ENCODE measurements around the gene ATP6AP1.
A peak's percentile ranks its signal among the peaks of the same experiment; 100 is the strongest.

Gene ATP6AP1

DNA sequence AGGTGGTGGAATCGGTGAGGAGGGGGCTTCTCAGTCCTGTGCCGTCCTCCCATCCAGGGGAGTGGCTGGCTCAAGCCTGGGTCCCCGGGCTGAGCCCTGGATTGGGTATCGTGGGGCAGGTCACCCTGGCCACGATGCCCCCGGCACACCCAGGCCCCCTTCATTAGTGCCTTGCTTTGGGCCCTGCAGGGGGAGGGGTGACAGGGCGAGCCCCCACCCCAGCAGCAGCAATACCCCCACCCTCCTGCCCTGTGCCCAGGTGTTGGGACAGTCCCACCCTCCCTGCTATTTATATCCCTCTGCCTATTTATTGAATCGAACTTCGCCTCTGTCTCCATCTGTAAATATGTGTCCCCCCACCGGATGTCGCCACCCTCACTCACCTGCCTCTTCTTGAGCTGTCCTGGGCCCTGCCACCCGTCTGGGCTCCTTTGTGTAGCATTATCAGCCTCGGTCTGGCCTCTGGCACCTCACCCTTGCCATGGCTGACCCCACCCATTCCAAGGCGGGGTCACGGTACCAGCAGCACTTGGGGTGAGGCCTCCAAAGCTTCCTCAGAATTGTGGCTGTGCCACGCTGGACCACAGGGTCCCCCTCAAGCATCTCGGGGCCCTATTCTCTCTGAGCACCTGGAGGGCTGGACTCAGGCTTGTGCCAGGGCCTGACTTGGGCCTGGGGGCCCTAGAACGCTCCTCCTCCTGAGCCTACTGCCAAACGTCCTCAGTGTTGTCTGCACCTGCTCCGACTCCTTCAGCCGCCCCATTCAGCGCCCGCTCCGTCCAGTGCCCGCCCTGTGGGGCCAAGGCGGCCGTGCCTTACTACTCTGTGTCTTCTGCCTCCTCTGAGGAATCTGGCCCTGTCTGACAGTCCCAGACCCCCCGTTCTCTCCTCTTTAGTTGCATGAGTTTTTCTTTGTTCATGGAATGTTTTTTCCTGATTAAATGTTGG, 44.5 kb downstream of the ATP6AP1 start:
- no peak for DNase-seq

DNA sequence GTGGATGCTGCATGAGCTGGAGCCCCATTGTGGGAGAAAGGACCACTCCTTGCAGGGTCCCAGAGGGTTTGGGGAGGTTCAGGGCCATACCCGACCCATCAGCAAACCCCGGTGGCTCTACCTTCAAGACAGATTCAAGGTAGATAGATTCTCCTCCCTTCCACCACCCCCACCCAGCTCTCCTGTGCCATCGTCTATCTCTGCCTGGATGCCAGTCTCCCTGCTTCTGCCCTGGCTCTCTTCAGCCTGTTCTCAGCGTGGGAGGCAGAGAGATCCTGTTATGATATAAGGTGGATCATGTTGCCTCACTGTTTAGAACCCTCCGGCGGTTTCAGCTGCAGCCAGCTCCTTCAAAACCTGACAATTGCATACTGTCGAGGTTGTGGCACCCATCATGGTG, 45.2 kb downstream of the ATP6AP1 start:
- no peak for DNase-seq

DNA sequence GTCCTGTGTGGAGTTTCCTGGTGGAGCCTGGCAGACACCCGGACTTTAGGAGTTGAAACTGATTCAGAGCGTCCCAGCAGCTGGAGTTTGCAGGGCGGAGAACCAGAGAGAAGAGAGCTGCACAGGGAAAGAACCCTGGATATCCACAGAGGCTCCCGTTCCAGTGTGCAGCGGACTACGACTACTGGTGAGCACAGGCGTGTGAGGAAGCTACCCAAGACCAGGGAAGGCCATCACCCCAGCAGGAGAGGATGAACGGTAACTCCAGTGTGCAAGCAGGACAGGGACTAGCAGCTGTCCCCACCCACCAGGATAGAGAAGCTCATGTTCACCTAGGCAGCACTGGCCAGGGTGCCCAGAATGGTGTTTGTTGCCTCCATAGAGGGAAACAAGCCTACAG, 48.3 kb downstream of the ATP6AP1 start:
- DNase-seq, result no peak

DNA sequence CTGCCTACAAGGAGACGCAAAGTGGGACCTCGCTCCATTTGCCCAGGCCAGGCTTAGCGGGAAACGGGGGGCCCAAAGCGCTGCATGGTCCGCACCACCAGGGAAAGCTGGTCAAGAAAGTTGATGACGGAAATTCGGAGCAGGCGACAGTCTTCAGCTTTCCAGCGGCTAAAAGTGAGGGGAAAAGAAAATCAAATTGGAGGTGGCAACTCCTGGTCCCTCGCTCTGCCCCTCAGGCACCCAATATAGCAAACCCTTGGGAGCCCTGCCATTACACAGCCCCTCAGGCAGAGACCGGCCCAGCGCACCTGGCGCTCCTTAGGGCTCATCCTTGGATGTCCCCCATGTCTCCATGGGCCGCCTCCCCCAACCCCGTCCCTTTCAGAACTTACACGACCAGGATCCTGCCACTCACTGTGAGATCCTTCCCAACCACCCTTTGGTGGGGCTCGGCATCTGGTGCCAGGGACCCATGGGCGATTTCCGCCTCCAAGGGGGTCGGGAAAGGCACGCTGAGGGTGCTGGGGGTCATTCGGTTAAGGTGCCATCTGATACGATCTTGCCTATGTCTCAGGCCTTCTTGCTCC, 49.5 kb downstream of the ATP6AP1 start:
- DNase-seq, result no peak

DNA sequence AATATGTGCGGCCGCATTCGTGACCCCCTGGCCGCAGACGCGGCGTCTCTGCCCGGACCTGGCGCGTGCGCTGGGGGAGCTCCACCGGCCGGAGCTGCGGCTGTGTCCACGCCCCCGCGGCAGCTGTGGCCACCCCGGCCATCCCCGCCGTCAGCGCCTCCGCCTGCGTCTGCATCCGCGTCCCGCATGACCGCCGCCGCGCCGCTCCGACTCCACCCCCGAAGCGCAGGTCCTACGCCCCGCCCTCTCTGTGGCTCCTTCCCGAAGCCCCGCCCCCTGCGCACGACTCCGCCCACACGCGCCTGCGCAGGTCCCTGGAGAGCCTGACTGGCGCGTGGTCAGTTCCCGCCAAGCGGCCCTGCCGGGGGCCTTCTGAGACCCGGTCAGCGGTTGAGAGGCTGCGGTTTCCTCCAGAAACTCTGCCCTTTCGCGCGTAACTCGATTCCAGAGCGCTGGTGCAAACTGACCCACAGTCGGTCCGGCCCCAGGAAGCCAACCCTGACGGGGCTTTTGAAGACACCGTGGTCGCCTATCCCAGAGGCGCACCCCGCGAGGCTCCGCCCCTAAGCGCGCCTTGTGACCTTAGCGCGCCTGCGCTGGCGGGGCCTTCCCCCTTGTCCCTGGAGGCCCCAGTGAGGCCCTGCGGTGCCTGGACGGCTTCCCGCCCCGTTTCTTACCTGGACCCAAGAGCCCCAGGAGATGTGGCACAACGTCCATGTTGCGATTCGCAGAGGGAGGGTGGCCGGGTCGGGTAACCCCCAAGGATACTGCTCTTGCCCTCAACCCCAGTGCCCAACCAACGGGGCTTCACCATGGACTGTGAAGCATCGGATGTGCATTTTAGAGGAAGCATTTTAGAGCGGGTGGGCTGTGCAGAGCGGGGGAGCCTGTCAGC, 50.5 kb downstream of the ATP6AP1 start, which contains the start of gene LAGE3:
TSS of gene LAGE3 (minus strand) at position 554 of the 895 bp plus-strand sequence. CDS start at position 188, 366 bp downstream.
- peak; percentile 90 for DNase-seq

DNA sequence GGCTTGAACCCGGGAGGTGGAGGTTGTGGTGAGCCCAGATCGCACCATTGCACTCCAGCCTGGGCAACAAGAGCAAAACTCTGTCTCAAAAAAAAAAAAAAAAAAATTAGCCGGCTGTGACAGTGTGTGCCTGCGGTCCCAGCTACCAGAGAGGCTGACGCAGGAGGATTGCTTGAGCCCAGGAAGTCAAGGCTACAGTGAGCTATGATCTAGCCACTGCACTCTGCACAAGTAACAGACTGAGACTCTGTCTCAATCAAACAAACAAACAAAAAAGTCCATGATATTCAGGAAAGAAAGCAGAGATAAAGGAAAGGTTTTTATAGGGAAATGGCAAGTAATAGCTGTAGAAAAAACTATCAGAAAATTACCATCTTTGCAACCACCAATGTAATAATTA, 52.7 kb downstream of the ATP6AP1 start:
- no peak for DNase-seq

DNA sequence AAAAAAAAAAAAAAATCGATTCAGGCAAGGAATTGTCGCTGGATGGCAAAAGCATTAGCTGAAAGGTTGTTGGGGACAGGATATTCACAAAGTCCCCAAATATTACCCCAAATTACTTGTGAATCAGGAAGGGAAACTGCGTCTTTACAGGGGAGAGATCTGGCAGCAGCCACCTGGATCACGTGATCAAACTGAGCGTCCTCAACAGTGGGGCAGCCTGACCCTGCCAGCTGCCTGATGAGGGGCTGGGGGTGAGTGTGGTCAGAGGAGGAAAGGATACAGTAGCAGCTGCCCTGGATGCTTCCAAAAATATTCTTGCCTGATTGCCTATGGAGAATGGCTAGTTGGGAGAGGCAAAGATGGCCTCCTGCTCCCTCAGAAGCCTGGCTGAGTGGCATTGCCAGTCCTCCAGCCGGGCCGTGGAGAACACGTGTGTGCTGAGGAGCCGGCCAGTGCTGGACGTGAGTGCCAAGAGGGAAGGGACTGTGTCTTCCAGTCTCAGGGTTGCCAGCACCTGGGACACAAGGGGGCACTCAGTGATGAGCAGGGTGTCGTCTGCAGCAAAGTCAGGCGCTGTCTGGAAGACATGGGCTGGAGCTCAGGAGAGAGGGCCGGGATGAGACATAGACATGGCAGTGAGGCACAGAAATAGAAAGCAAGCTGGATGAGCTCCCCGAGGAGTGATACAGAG, 53.6 kb downstream of the ATP6AP1 start:
- no peak for DNase-seq

DNA sequence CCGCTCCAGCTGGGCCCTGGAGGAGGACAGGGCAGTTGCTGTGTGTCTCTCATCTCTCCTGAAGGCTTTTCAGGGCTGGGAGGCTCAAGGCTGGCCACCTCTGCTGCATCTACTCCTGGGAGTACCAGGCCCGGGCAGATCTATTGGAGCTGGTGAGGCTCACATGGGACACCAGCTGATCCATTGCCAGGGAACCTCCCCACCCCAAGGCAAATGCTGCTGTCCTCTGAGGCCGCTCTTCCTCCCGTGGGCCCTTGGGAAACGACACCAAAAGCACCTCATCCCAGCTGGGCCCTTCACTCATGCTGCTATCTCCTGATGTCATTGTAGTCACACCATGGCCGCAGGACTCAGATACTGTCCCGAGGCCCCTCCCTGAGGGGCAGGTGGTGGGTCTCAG, 54.3 kb downstream of the ATP6AP1 start:
- DNase-seq, result no peak

DNA sequence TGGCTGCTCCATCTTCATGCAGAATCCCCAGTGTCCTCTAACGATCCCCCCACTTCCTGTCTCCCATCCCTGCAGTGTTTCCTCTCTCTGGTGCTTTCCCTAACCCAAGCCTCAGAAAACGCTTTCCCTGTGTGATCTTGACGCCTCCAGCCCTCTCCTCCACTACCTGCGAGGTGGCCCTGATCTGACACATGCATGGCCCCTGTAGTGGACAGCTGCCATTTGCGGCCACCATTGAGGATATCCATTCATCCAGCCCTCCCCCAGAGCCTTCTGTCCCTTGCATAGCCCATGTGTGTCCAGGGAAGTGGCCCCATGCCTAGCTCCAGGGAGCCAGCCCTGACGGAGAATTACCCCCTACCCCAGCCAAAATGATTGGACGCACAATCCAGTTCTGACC, 54.8 kb downstream of the ATP6AP1 start:
- no peak for DNase-seq

DNA sequence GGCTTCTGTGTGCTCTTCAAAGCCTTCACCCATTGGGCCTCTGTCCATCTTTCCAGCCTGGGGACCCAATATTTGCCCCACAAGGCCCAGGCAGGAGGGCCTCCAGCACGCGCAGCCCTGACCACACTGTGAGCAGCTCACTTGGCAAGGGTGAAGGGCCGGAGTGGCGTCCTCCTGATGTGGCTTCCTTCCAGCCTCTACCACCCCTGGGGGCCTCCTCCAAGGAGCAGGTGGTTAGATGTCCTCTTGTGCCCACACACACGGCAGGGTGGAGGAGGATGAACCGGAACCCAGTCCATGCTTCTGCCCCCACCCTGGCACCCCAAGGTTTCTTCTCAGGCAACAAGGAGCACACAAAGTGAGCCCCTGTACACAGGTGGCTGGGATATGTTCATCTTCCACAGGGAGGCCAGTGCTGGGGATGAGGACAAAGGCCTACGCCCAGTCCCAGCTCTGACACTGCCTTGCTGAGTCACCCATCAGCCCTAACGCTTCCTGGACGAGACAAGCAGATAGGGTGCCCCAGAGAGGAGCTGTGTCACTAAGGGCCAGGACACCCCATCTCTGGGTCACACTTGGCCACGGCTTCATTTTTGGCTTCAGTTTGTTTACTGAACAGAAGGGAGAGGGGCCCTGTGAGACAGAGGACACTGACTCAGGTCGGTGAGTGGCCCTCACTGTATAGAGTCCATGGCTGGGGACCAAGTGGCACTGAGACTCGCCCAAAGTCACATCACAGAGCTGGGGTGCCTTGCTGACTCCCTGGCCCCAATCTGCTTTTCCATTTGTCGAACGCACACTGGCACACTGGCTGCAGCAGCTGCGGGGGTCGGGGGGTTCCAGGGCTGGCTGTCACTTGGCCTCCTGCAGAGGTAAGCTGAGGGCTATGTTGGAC, 56.0 kb downstream of the ATP6AP1 start:
- peak; percentile 38 for DNase-seq

DNA sequence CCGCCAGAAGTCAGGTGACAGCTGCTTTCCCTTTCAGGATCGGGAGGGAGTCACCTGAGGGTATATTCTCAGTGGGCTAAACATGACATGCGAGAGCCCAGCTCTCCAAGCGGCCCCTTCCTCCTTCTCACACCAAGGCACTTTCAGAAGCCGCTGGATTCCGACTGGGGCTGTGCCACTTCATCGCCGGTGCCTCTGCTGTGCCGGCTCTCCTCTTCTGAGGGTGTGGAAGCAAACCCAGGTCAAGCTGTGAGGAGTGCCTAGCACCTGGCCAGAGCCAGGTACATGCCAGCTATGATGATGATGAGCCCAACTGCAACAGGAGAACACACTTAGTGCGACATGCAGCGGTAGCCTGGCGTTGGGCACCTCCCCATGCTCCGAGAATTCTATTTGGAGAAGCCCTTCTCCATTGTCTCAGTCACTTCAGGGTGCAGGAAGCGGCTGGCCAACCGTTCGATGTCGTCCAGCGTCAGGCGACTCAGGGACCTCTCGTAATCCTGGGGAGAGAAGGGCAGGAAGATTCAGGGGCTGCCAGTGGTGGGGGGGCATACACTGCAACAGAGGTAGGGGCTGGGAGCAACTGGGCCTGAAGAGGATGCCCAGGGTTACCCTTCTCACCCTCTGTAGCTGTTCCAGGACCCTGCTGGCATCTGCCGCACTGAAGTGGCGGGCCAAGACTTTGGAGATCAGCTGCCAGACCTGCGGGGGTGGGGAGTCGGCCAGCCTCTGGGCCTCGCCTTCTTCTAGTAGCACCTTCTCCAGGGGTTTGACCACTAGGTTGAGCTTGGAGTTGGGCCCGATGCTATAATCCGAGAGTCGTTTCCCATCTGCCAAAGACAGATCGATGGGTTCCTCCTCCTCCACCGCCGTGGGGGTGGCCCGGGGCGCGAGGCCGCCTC, 56.9 kb downstream of the ATP6AP1 start:
- DNase-seq, result no peak

DNA sequence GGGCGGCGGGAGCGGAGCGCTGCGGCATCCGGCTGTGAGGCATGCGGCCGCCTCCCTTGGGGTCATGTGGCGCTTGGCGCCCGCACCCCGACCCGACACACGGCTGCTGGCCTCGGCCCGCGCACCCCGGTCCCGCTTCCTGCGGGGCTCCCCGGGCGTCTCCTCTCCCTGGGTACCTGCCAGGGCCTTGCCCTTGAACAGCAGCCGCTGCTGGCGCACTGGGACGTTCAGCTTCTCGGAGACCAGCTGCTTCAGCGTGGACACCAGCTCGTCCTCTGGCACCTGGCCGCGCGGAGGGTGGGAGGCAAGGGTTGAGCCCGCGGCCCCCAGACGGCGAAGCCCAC, 57.5 kb downstream of the ATP6AP1 start:
- DNase-seq, result peak; percentile 20

Data from CD4-positive, alpha-beta T cell treated with Interferon gamma for 1 hour (primary cell).